HCT116 (cell line): ENCODE measurements around the gene CNNM4.
"Not testable (repeated sequence)": the region's sequence is repeated elsewhere in the genome, so short reads cannot be mapped to it uniquely, and the experiment has no call there.

Experiments used
- CTCF ChIP-seq, 3 experiments: fragments of 200-600 bp in 1 of 3; sonication (generic) in 1 of 3; IDR thresholded peaks in 2 of 3; conservative IDR thresholded peaks in 1 of 3; 2 replicates each; pipeline ENCODE4 v1.5.1; 2012 to 2017; ENCODE audit warnings: low read depth in 2 of 3, low read length in 2 of 3, antibody characterized with exemption in 1 of 3, borderline replicate concordance in 1 of 3, control low read depth in 1 of 3, mild to moderate bottlenecking in 1 of 3, mixed read lengths in 1 of 3, mixed run types in 1 of 3, moderate library complexity in 1 of 3; ENCODE audit not compliant: insufficient read depth in 1 of 3
- EZH2phosphoT487 ChIP-seq: fragments of 200-600 bp; IDR thresholded peaks from 2 replicates; pipeline ENCODE4 v1.6.1; 2018; ENCODE audit warnings: antibody characterized with exemption, borderline replicate concordance
- POLR2A ChIP-seq: IDR thresholded peaks from 2 replicates; pipeline ENCODE4 v1.7.0; 2011; ENCODE audit warnings: borderline replicate concordance; ENCODE audit not compliant: insufficient read depth, insufficient read length; ENCODE audit errors: extremely low read depth
- SRF ChIP-seq: IDR thresholded peaks from 2 replicates; pipeline ENCODE4 v1.6.1; 2012; ENCODE audit warnings: low read depth
- YY1 ChIP-seq: IDR thresholded peaks from 2 replicates; pipeline ENCODE4 v1.6.1; 2011; ENCODE audit warnings: low read length, low read depth, moderate library complexity, mild to moderate bottlenecking; ENCODE audit not compliant: insufficient replicate concordance; ENCODE audit errors: extremely low read depth

GRCh38 chr2:96796497-96796896 is 35.8 kb downstream of the CNNM4 start:
- TF ChIP-seq SRF; POLR2A; CTCF (IDR thresholded peaks at IDR 0.05 in 2 of 3, conservative IDR thresholded peaks at IDR 0.05 in 1 of 3; ENCODE audit: borderline replicate concordance in 1 of 3, insufficient read depth in 1 of 3, low read depth in 2 of 3, low read length in 2 of 3); YY1; EZH2phosphoT487: not testable (repeated sequence)
